K562 (cell line): Measurements from ENCODE around the gene AKT1S1. TPM values are rescaled to one million over a fixed set of nuclear protein-coding genes. Genes with fewer than 3 reads are reported as not detected.

Experiments used
- CREB1 ChIP-seq, 2 experiments: sonication (generic) in 1 of 2; formaldehyde crosslinking in 1 of 2; IDR thresholded peaks; 2 replicates each; pipeline versions ENCODE4 v1.6.1 to v1.8.0; 2012 to 2022; ENCODE audit warnings: inconsistent platforms in 1 of 2, mild to moderate bottlenecking in 1 of 2, missing genetic modification reagents in 1 of 2, moderate library complexity in 1 of 2
- ETS2 ChIP-seq: IDR thresholded peaks from 2 replicates; pipeline ENCODE4 v1.6.1; 2016; ENCODE audit warnings: borderline replicate concordance, missing genetic modification characterization, mild to moderate bottlenecking, moderate library complexity, missing compliant biosample characterization; ENCODE audit not compliant: poor library complexity, severe bottlenecking
- HDAC3 ChIP-seq: fragments of 450-650 bp; IDR thresholded peaks from 2 replicates; pipeline ENCODE4 v1.6.1; 2018; ENCODE audit warnings: borderline replicate concordance, mild to moderate bottlenecking, moderate library complexity; ENCODE audit not compliant: partially characterized antibody
- HSF4 ChIP-seq: fragments of 250-450 bp; sonication (Bioruptor Pico); IDR thresholded peaks from 2 replicates; pipeline ENCODE4 v2.1.2; 2022; ENCODE audit warnings: mild to moderate bottlenecking, moderate library complexity, borderline replicate concordance
- LCOR ChIP-seq: sonication (generic); formaldehyde crosslinking; IDR thresholded peaks from 2 replicates; pipeline ENCODE4 v1.8.0; 2022; ENCODE audit warnings: mild to moderate bottlenecking, missing genetic modification reagents
- PCBP2 ChIP-seq: fragments of 200-400 bp; formaldehyde crosslinking; IDR thresholded peaks from 2 replicates; pipeline ENCODE4 v1.6.1; 2018; ENCODE audit warnings: low read length, low read depth, mild to moderate bottlenecking, moderate library complexity; ENCODE audit not compliant: poor library complexity, severe bottlenecking
- POLR2AphosphoS5 ChIP-seq: IDR thresholded peaks from 2 replicates; pipeline ENCODE4 v1.6.1; 2011; ENCODE audit warnings: mild to moderate bottlenecking, low read depth, low read length, moderate library complexity; ENCODE audit not compliant: control insufficient read depth, insufficient read depth
- PYGO2 ChIP-seq: fragments of 450-650 bp; IDR thresholded peaks from 2 replicates; pipeline ENCODE4 v1.6.1; 2016; ENCODE audit warnings: mild to moderate bottlenecking, missing genetic modification characterization, moderate library complexity, missing compliant biosample characterization
- RAD21 ChIP-seq, 2 experiments: fragments of 250-450 bp in 1 of 2; fragments of 450-650 bp in 1 of 2; sonication (Bioruptor Pico) in 1 of 2; formaldehyde crosslinking in 1 of 2; IDR thresholded peaks in 1 of 2; conservative IDR thresholded peaks in 1 of 2; 2 replicates each; pipeline versions ENCODE4 v1.4.0 to v1.8.0; 2020 to 2022; ENCODE audit warnings: mild to moderate bottlenecking in 2 of 2, moderate library complexity in 1 of 2
- SIRT6 ChIP-seq: IDR thresholded peaks from one replicate; pipeline ENCODE4 v1.6.1; 2012; ENCODE audit warnings: low read depth, mild to moderate bottlenecking, control low read depth, inconsistent platforms, low read length, moderate library complexity
- SIX5 ChIP-seq, 2 experiments: IDR thresholded peaks; 2 replicates each; pipeline ENCODE4 v1.6.1; 2011; ENCODE audit warnings: low read length in 2 of 2, borderline replicate concordance in 1 of 2, low read depth in 1 of 2, mild to moderate bottlenecking in 1 of 2, moderate library complexity in 1 of 2; ENCODE audit not compliant: insufficient read depth in 1 of 2
- SRSF3 ChIP-seq: fragments of 200-400 bp; formaldehyde crosslinking; IDR thresholded peaks from 2 replicates; pipeline ENCODE4 v1.6.1; 2016; ENCODE audit warnings: mild to moderate bottlenecking, low read length, moderate library complexity; ENCODE audit not compliant: insufficient read depth
- SRSF7 ChIP-seq: fragments of 200-400 bp; formaldehyde crosslinking; optimal IDR thresholded peaks from 2 replicates; pipeline ENCODE3; 2017; ENCODE audit warnings: mild to moderate bottlenecking, low read depth, low read length
- SRSF9 ChIP-seq: fragments of 200-400 bp; formaldehyde crosslinking; IDR thresholded peaks from 2 replicates; pipeline ENCODE4 v1.6.1; 2017; ENCODE audit warnings: low read depth, low read length, borderline replicate concordance
- TAF7 ChIP-seq: fragments of 450-650 bp; IDR thresholded peaks from 2 replicates; pipeline ENCODE4 v1.6.1; 2016; ENCODE audit warnings: missing genetic modification characterization, missing compliant biosample characterization
- USF2 ChIP-seq: sonication (generic); formaldehyde crosslinking; IDR thresholded peaks from 2 replicates; pipeline ENCODE4 v1.5.0; 2020; ENCODE audit warnings: missing genetic modification reagents
- XRCC4 ChIP-seq: IDR thresholded peaks from one replicate; pipeline ENCODE4 v1.6.1; 2011; ENCODE audit not compliant: insufficient read depth, insufficient read length; ENCODE audit errors: extremely low read depth
- ZHX1 ChIP-seq: fragments of 150-350 bp; conservative IDR thresholded peaks from 2 replicates; pipeline ENCODE4 v1.6.1; 2014; ENCODE audit warnings: low read length
- ZNF224 ChIP-seq: sonication (generic); formaldehyde crosslinking; IDR thresholded peaks from 2 replicates; pipeline ENCODE4 v1.8.0; 2022; ENCODE audit warnings: mild to moderate bottlenecking, missing genetic modification reagents
- ZNF263 ChIP-seq: sonication (generic); formaldehyde crosslinking; IDR thresholded peaks from 2 replicates; pipeline ENCODE4 v1.8.0; 2022; ENCODE audit warnings: mild to moderate bottlenecking, missing genetic modification reagents, borderline replicate concordance
- ZNF316 ChIP-seq: fragments of 450-650 bp; IDR thresholded peaks from 2 replicates; pipeline ENCODE4 v1.6.1; 2016
- ZNF445 ChIP-seq: fragments of 250-450 bp; sonication (Bioruptor Pico); IDR thresholded peaks from 2 replicates; pipeline ENCODE4 v1.4.0; 2020; ENCODE audit warnings: low read depth, mild to moderate bottlenecking, moderate library complexity
- ZNF77 ChIP-seq: fragments of 250-450 bp; sonication (Bioruptor Pico); IDR thresholded peaks from 2 replicates; pipeline ENCODE4 v1.5.0; 2020
- ZNF79 ChIP-seq: fragments of 250-450 bp; sonication (Bioruptor Pico); IDR thresholded peaks from 2 replicates; pipeline ENCODE4 v1.4.0; 2020; ENCODE audit warnings: low read depth, mild to moderate bottlenecking, moderate library complexity
- polyA plus RNA-seq, 8 experiments: library from polyadenylated mRNA; depleted of rRNA in 4 of 8; stranded (reverse) in 5 of 8; unstranded in 3 of 8; fragments of >200 nt; fragmentation: Nextera tagmentation in 2 of 8; fragmentation: Illumina TruSeq in 1 of 8; extraction: Ambion mirVana in 2 of 8; extraction: Trizol in 1 of 8; gene quantifications; 2 replicates each; pipeline versions ENCODE4 v1.2.1 to v1.2.3, GENCODE V29; 2011 to 2014; ENCODE audit warnings: inconsistent platforms in 1 of 8, missing spikeins in 1 of 8
- total RNA-seq, 7 experiments: library from RNA; depleted of rRNA in 6 of 7; stranded (reverse); fragments of >200 nt in 6 of 7; fragmentation: Illumina TruSeq in 2 of 7; extraction: Trizol in 2 of 7; gene quantifications; 2 replicates each; pipeline versions ENCODE4 v1.2.1 to v1.2.3, GENCODE V29; 2011 to 2021; ENCODE audit warnings: low replicate concordance in 1 of 7

The AKT1S1 gene
- total and polyA plus RNA-seq, 9 of the 15 experiments (the other 6 are each of a cell fraction or from before 2014, with no cell fraction given), result 1.2 to 50.3 (median 17.1) TPM

- TF ChIP-seq POLR2AphosphoS5 (0 out of 2 replicates have a peak, but pooled peaks have one; percentile 65), SRSF9 (no peak), CREB1 (IDR thresholded peaks at IDR 0.05) (peak; percentile 83), CREB1 (CRISPR knock-in tag; IDR thresholded peaks at IDR 0.05) (peak; percentile 81), RAD21 (CRISPR knock-in tag; conservative IDR thresholded peaks at IDR 0.05 in 1 of 2, IDR thresholded peaks at IDR 0.05 in 1 of 2) (no peak), SRSF7 (no peak), LCOR (CRISPR knock-in tag) (peak; percentile 45; the same call in 1 of the 2 replicates), ZNF316 (peak; percentile 7; the same call in 1 of the 2 replicates), HDAC3 (no peak), ZNF445 (CRISPR knock-in tag) (no peak), HSF4 (no peak), PCBP2 (no peak), ZNF263 (CRISPR knock-in tag) (0 out of 2 replicates have a peak, but pooled peaks have one; percentile 32), XRCC4 (no peak), PYGO2 (tag) (no peak), SIRT6 (no peak), SIX5 (IDR thresholded peaks at IDR 0.05; ENCODE audit: borderline replicate concordance in 1 of 2, insufficient read depth in 1 of 2, low read depth in 1 of 2, low read length in 2 of 2) (no peak), TAF7 (tag) (no peak), ZNF77 (CRISPR knock-in tag) (no peak), ZNF224 (CRISPR knock-in tag) (no peak), SRSF3 (no peak), ZHX1 (no peak), ZNF79 (CRISPR knock-in tag) (no peak), ETS2 (no peak), USF2 (CRISPR knock-in tag) (no peak)
Observed at GRCh38 chr19:49866933-49867782, 10.0 kb downstream of the AKT1S1 start, which contains the start of gene PNKP (continued).
